Measurements from ENCODE around the gene DEF6.
"Not testable (repeated sequence)": the region's sequence is repeated elsewhere in the genome, so short reads cannot be mapped to it uniquely, and the experiment has no call there.

DEF6 gene

DNA sequence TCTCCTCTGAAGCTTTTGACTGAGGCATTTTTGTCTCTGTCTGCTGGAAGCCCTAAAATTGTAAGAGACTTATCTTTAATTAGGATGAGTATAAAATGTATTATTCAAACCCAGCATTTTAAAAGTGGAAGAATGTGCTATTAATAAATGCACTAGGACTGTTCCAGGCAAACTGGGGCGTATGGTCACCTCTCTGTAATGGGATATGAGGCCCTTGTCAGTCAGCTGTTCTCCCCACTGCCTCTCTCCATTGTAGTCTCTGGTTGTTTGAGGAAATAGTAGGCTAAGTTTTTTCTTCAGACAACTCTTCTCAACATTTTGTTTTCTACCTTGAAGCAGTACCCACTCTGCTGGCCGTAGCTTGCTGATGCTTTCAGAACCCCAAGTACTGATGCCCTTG is 14.3 kb upstream of the DEF6 start:
- no peak for DNase-seq

DNA sequence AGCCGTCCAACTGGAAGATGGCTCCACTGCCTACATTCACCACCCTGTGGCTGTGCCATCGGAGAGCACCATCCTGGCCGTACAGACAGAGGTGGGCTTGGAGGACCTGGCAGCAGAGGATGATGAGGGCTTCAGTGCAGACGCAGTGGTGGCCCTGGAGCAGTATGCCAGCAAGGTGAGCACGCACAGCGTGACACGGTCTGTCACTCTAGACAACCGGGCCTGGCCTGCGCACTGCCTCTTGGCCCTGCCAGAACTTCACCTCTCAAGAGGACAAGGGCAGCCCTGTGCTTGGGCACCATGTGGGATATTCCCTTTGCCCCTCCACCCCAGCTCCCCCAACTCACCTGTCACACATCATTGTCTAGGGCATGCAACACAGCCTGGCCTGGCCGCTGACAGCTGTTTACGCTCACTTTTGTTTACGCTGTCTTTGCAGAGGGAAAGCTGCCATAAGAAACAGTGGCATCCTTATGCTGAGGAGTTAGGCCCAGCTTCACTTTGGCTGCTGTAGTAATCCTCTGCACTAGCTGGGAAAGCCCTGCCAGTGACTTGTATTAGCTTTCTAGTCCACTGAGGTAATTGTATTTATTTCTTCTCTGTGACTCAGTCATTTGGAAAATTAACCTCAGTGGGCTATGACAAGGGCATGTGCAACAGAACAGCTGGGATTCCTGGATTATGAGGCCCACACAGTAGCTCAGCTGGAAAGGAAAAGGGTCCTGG is 9.8 kb upstream of the DEF6 start:
- no peak for DNase-seq

DNA sequence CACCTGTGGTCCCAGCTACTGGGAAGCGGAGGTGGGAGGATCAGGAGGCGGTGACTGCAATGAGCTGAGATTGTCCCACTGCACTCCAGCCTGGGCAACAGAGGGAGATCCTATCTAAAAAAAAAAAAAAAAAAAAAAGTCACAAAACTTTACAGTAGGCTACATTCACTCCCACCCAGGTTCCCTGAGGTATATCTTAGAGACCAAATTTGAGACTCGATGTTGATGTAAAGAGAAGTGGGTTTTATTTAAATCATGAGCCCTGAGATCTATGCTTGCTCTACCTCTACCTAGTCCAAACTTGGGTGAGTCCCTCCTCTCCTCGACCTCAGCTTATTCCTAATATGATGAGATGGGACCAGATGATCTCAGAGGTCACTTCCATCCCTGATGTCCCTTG is 8.8 kb upstream of the DEF6 start:
- DNase-seq = no peak

DNA sequence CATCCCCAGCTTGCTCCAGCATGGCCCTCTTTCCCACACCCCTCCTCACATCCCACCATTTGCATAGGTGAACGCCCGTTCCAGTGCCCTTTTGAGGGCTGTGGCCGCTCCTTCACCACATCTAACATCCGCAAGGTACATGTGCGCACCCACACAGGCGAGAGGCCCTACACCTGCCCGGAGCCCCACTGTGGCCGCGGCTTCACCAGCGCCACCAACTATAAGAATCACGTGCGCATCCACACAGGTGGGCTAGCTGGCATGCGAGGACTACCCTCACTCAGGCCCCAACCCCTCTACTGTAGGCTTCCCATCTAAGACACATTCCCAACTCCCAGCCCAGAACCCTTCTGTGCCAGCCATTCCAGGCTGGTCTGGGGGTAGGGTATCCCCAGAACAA is 6.1 kb upstream of the DEF6 start:
- DNase-seq = no peak

DNA sequence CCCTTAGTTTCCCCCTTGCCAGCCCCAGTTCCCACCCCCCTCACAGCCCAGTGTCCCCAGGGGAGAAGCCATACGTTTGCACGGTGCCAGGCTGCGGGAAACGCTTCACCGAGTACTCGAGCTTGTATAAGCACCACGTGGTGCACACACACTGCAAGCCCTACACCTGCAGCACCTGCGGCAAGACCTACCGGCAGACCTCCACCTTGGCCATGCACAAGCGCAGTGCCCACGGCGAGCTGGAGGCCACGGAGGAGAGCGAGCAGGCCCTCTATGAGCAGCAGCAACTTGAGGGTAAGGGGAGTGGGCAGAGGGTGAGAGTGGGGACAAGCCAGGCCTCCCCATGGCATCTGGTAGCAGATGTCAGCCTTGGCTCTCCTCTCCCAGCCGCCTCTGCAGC is 5.1 kb upstream of the DEF6 start:
- no peak for DNase-seq

DNA sequence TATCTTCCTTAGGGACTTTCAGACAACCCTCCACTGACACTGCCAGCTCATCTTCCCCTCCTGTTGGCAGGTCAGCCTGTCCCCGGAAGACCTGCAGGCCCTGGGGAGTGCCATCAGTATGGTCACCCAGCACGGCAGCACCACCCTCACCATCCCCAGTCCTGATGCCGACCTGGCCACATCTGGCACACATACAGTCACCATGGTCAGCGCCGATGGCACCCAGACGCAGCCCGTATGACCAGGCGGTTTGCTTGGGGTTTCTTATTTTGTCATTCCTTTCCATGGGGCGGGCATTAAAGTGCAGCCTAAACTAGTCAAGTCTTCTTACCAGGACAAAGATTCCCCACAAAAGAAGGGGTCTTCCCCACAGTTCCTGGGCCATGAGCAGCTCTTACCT is 3.9 kb upstream of the DEF6 start:
- DNase-seq = no peak

DNA sequence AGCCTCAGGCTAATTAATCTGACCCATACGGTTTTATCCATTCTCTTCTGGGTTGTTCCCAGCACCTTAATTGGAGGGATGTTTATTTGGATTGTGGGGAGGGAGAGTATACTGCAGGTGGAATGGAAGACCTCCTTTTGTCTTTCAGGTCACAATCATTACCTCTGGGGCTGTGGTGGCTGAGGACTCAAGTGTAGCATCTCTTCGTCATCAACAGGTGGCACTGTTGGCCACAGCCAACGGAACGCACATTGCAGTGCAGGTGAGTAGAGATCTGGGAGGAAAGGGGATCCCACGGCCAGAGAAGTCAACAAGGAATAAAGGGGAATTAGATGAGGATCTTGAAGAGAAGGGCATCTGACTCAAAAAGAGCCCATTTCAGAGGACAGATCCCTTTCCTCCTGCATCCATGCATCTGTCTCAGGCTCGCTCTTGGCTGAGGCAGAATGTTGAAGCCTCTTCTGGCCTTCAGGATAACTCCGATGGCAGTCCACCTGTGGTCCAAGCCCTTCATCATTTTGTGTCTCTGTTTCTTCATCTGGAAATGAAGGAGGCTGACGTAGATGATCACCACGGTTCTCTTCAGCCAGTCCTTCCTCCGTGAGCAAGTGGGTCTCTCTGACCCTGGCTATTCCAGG is 3.2 kb upstream of the DEF6 start:
- DNase-seq = peak; percentile 59

DNA sequence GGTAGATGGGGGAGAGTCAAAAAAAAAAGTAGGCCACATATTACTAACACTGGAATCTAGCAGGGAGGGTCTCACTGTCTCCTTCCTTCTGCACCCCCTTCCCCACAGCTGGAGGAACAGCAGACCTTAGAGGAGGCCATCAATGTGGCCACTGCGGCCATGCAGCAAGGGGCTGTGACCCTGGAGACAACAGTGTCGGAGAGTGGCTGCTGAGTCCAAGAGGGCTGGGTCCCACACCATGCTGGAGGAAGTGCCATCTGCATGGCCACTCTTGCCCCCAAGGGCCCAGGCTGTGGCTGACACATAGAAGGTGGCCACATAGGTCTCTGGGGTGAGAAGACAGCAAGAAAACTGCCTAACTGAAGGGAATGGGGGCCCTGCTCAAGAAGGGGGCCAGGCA is 2.6 kb upstream of the DEF6 start:
- DNase-seq = no peak

DNA sequence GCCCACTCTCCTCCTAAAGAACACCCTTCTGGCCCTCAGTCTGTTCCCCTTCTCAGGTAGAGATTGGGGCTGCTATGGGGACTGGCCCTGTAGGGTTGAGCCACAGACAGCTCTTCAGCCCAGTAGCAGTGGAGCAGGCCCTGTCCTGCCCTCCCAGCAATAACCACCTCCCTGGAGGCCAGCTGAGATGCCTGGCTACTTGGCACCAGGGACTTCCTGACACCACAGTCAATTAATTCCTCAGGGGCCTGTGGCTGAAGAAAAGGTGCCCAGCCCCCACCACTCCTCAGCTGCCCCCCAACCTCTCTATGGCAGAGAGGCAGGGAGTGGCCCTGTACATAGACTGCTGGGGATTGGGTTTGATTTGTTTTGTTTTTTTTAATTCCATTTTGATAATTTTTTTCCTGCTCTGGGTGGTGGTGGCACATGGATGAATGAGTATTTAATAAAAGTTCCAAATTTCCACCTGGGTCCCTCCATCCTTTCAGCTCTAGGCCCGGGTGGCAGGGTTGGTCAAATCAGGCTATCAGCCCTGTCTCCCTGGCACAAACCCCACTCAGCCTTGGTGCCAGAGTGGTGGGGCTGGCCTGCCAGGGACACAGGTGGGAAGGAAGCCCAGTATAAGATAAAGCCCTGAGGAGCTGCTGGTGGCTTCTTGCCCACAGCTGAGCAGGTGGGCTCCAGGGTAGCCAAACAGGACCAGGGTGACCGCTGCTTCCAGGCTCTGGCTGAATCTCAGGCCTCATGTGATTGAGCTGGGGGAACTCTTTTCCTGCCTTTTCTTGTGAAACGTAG is 1.9 kb upstream of the DEF6 start:
- no peak for DNase-seq

DNA sequence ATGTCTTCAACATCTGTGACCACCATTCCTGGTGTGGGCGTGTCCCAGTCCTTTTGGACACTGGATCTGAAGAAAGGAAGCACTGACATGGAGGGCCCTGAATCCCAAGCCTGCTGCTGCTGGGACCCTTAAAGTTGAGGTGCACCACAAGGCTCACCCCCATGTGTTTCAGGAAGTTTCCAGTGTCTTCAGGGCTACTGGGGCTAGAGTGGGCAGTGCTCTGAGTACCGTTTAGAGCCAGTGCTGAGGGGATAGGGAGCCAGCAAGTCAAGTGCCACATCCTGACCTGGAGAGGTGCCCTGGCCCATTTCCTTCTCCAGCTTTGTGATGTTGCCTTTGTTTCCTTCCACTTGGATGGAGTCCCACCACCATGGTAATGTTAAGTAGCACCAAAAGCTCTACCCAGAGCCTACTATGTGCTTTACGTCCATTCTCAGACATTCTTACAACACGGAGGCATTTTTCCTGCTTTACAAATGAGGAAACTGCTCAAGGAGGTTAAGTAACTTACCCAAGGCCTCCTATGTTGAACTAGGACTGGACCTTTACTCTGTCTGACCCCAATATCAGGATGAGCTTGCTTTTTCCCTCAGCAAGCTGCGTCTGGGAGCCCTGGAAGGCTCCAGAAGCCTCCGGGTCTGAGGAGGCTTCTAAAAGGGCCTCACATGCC is 552 bp upstream of the DEF6 start:
- no peak for DNase-seq

DNA sequence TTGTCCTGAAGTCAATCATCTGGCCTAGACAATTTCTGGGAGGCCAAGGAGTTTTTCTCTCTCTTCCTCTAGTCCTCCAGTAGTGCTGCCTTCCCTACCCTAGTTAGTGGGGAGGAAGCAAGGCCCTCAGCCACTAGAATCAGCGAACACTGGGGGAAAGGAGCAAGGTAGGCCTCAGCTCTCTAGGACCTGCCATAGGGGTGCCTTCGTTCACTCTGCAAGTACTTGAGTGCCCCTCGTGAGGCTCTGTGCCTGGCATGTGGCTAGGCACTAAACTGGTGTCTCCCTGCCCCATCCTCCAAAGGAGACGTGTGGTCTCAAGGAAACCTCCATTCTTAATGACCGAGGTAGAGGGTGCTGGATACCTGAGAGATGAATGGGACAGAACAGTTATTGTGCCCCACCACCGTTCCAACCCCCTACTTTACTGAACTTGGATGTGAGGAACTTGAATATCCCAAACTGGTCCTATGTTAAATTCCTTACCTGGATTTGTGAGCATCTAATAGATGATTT is 1.1 kb downstream of the DEF6 start:
- DNase-seq = no peak

DNA sequence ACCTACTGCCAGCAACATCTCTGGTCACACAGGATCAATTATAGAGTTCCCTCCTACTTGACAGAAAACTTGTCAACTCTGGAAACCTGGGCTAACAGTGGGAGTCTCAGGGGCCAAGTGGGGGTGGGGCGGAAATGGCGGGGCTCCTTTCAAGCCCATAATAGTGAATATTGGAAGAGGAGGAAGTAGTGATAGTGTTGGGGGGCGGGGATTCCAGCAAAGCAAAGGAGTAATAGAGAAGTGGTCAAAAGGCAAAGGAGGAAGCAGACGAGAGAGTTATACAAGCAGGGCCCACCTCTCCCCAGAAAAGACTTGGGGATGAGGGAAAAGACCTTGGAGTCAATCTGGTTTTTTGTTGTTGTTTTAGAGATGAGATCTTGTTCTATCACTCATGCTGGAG is 2.1 kb downstream of the DEF6 start:
- DNase-seq = no peak

DNA sequence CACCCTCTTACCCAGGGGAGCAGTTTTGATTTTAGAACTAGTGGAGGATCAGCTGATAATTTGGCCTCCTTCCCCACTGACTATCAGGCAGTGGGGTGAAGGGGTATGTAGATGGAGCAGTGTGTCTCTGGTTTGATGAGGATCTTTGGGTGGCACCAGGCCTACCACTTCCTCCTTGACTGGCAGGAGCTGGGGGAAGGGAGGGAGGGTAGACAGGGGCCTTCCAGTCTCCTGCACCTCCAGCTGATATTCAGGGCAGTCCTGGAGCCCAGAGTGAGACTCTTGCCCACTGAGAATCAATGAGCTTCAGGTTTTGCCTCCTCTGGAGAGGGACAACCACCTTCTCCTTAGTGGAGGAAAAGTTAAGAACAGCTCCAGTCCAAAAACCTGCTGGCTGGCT is 3.2 kb downstream of the DEF6 start:
- DNase-seq = peak; percentile 23

DNA sequence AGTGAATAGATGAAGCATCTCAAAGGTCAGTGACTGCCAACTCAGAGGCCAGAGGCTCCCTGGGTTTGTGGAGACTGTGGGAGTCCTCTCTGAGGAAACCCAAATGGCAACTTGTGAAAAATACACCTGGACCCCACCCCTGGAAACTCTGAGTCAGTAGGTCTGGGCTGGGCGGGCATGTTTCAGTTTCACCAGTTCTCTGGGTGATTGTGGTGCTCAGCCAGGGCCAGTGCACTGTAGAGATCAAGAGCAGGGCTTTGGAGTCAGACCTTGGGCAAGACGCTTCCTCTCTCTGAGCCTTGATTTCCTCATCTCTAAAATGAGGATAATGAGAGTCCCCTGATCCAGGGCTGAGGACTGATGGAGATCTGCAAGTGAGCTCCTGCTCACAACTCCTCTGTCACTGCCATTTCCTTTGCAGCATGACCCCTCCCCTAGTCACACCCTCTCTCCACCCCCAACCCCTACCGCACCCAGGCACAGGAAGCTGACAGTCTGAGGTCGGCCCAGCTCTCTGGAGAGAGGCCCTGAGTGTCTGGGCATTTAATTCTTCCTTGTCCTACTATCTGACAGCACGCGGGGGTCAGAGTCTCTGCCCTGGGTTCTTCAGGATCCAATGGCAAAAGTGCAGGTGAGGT is 5.1 kb downstream of the DEF6 start:
- peak; percentile 91 for DNase-seq

DNA sequence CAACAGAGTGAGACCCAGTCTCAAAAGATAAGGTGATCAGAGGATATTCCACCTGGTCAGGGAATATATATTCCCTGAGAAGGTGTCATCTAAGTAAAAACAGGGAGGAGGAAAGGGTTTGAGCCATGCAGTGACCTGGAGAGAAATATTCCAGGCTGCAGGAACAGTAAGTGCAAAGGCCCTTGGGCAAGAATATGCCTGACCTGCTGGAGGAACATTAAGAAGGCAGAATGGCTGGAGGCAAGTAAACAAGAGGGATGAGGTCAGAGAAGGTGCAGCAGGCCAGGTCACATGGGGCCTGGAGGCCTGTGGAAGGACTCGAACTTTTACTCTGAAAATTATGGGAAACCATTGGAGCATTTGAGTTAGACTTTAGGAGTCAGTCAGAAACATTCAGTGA is 6.7 kb downstream of the DEF6 start:
- DNase-seq = no peak

DNA sequence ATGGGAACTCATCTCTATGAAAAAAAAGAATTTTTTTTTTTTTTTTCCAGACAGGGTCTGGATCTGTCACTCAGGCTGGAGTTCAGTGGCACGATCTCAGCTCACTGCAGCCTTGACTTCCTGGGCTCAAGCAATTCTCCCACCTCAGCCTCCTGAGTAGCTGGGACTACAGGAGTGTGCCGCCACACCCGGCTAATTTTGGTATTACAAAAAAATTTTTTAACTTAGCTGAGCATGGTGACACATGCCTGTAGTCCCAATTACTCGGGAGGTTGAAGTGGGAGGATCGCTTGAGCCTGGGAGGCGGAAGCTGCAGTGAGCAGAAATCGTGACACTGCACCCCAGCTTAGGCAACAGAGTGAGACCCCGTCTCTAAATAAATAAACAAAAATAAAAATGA is 7.5 kb downstream of the DEF6 start:
- DNase-seq = peak; percentile 37

DNA sequence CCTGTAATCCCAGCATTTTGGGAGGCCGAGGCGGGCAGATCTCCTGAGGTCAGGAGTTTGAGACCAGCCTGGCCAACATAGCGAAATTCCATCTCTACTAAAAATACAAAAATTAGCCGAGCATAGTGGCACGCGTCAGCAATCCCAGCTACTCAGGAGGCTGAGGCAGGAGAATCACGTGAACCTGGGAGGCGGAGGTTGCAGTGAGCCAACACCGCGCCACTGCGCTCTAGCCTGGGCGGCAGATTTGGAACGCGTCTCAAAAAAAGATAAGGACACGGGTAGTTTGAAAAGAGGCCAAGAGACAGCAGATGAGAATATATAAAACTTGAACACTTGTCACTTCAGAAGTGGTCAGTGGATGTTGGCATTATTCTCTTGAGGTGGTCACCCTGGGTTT is 9.5 kb downstream of the DEF6 start:
- DNase-seq = not testable (repeated sequence)

DNA sequence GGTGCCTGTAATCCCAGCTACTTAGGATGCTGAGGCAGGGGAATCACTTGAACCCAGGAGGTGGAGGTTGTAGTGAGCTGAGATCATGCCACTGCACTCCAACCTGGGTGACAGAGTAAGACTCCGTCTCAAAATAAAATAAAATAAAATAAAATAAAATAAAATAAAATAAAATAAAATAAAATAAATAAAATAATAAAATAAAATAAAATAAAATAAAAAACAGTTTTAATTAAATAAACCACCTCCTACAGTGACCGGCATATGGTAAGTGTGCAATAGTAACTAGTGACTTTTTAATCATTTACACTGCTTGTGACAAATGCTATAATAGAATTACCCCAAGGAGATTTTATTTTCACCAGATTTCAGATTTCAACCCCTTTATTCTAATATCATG is 10.9 kb downstream of the DEF6 start:
- DNase-seq = not testable (repeated sequence)

DNA sequence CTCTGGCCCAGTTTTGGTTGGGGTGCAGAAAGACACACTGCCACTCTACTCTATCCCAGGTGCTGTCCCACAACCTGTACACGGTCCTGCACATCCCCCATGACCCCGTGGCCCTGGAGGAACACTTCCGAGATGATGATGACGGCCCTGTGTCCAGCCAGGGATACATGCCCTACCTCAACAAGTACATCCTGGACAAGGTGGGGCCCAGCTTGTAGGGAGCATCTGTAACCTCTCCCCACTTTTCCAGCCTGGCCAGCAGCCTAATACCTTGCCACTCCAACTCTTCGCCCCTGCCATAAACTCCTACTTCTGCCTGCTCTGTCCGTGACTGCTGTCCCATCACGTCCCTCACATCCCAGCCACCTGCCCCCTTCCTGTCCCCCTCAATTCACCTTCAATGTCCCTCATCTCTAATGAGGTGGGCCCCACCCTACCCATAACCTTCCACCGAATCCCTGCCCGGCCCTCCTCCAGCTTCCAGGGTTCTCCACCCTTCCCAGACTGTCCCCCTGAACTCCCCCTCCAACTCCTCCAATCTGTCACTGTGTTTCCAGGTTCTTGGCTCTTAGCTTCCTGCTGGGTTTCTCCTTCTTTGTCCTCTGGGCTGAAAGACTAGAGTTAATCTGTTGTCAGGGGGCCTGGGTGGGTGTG is 12.1 kb downstream of the DEF6 start:
- no peak for DNase-seq

DNA sequence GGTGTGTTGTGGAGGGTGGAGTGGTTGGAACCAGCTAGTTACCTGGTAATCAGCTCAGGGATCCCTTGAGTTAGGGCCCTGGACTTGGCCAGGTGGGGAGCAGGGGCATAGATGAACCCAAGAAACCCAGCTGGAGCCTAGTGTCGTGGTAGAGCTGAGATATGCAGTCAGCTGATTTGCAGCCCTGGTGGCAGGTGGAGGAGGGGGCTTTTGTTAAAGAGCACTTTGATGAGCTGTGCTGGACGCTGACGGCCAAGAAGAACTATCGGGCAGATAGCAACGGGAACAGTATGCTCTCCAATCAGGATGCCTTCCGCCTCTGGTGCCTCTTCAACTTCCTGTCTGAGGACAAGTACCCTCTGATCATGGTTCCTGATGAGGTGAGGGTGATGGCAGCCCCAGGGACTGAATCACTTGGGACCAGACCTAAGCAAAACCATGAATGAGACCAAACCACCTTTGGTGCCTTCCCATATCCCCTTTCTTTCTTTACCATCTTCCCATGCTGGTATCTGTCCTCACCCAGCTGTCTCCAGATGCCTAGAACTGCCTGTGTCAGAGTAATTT is 12.7 kb downstream of the DEF6 start:
- peak; percentile 43 for DNase-seq

DNA sequence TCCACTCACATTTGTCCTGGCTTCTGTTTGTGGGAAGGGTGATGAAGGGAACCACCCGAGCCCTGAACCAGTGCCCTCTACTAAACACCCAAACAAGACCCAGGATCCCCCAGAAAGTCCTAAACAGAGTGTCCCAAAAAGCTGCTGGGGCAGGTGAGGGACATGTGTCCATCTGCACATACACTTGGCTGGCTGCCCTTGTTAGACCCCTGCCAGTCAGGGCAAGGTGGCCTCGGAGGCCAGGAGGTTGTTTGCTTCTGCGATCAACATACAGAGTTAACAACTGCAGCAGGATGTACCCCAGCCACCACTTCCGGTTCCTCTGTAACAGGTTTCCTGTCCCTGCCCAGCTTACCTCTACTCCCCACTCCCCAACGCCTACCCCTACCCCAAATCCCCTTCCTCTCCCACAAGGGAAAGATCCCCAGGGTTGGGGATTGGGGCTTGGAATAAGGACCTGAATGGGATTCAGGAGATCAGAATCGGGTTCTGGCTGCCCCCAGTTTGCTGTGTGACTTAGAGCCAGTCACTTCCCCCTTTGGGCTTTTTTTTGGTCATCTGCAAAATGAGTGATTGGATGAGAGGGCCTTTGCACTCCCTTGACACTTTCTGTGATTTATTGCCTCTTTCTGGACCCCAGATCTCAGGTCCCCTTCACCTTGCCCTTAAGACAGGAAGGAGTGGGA is 13.9 kb downstream of the DEF6 start:
- DNase-seq = peak; percentile 48
